GM23338 (cell line): ENCODE data around the gene SLC9A1. TPM values are rescaled to one million over a fixed set of nuclear protein-coding genes. Genes with fewer than 3 reads are reported as not detected.

Source experiments
- ATAC-seq: fragments of 200-7000 bp; cut with Tn5 transposase; 3 replicates; pipeline ENCODE4 v1.9.1; 2020
- DNase-seq: peaks from one replicate; pipeline ENCODE4 v3.0.0-alpha.2; 2015; ENCODE audit warnings: low spot score
- H2AFZ ChIP-seq: fragments of 200-600 bp; sonication (generic); 2 replicates; pipeline ENCODE4 v1.8.0; 2016; ENCODE audit warnings: antibody characterized with exemption, mild to moderate bottlenecking, moderate library complexity
- H3F3A ChIP-seq: fragments of 200-600 bp; sonication (generic); replicated peaks from 2 replicates; pipeline ENCODE4 v1.8.0; 2017; ENCODE audit warnings: antibody characterized with exemption, mixed run types, low read depth
- H3K27ac ChIP-seq: fragments of 200-600 bp; sonication (generic); 2 replicates; pipeline ENCODE4 v1.6.1; 2016; ENCODE audit warnings: low read depth
- H3K27me3 ChIP-seq: fragments of 200-600 bp; sonication (generic); 2 replicates; pipeline ENCODE4 v1.8.0; 2016; ENCODE audit warnings: mild to moderate bottlenecking, mixed run types, moderate library complexity; ENCODE audit not compliant: insufficient read depth
- H3K36me3 ChIP-seq: fragments of 200-600 bp; sonication (generic); 2 replicates; pipeline ENCODE4 v1.8.0; 2016; ENCODE audit warnings: mild to moderate bottlenecking; ENCODE audit not compliant: insufficient read depth
- H3K4me1 ChIP-seq: fragments of 200-600 bp; sonication (generic); 2 replicates; pipeline ENCODE4 v1.8.0; 2016; ENCODE audit warnings: mild to moderate bottlenecking, moderate library complexity; ENCODE audit not compliant: insufficient read depth
- H3K4me2 ChIP-seq: fragments of 200-600 bp; sonication (generic); 2 replicates; pipeline ENCODE4 v1.7.1; 2017; ENCODE audit warnings: mixed run types
- H3K4me3 ChIP-seq: fragments of 200-600 bp; sonication (generic); 2 replicates; pipeline ENCODE4 v1.6.1; 2016; ENCODE audit warnings: mixed run types
- H3K79me2 ChIP-seq: fragments of 200-600 bp; sonication (generic); replicated peaks from 2 replicates; pipeline ENCODE4 v1.8.0; 2017; ENCODE audit warnings: mild to moderate bottlenecking; ENCODE audit not compliant: insufficient read depth
- H3K9me2 ChIP-seq: fragments of 200-600 bp; sonication (generic); 2 replicates; pipeline ENCODE4 v1.8.0; 2017; ENCODE audit not compliant: insufficient read depth
- H4K20me1 ChIP-seq: fragments of 200-600 bp; sonication (generic); replicated peaks from 2 replicates; pipeline ENCODE4 v1.8.0; 2017; ENCODE audit warnings: mild to moderate bottlenecking; ENCODE audit not compliant: insufficient read depth
- H3K27ac Mint-ChIP-seq: 2 replicates; pipeline ENCODE4 v1.8.0; 2020; ENCODE audit warnings: inconsistent platforms, mild to moderate bottlenecking, moderate library complexity, mixed read lengths
- H3K27me3 Mint-ChIP-seq: 3 replicates; pipeline ENCODE4 v1.8.0; 2022; ENCODE audit warnings: low read depth, mild to moderate bottlenecking, moderate library complexity, mixed read lengths, inconsistent platforms; ENCODE audit not compliant: insufficient read depth, poor library complexity
- H3K36me3 Mint-ChIP-seq: 3 replicates; pipeline ENCODE4 v1.8.0; 2021; ENCODE audit warnings: low read depth, mild to moderate bottlenecking, inconsistent platforms, moderate library complexity, mixed read lengths
- H3K4me1 Mint-ChIP-seq: 3 replicates; pipeline ENCODE4 v1.8.0; 2020; ENCODE audit warnings: mild to moderate bottlenecking, inconsistent platforms, mixed read lengths
- H3K4me3 Mint-ChIP-seq: 3 replicates; pipeline ENCODE4 v1.8.0; 2021; ENCODE audit warnings: moderate library complexity, mild to moderate bottlenecking, inconsistent platforms, mixed read lengths
- H3K9me3 Mint-ChIP-seq: 3 replicates; pipeline ENCODE4 v1.8.0; 2020; ENCODE audit warnings: moderate library complexity, mild to moderate bottlenecking, inconsistent platforms, mixed read lengths
- CREB1 ChIP-seq: fragments of 250-450 bp; sonication (Bioruptor Pico); IDR thresholded peaks from 2 replicates; pipeline ENCODE4 v1.5.0; 2020; ENCODE audit warnings: low read depth, mild to moderate bottlenecking, moderate library complexity
- CTCF ChIP-seq, 2 experiments: fragments of 200-600 bp in 1 of 2; sonication (generic) in 1 of 2; conservative IDR thresholded peaks; 2 replicates each; pipeline versions ENCODE4 v1.5.1 to v1.6.1; 2016 to 2017; ENCODE audit warnings: antibody characterized with exemption in 2 of 2, low read depth in 2 of 2, mild to moderate bottlenecking in 2 of 2, moderate library complexity in 1 of 2
- EZH2 ChIP-seq: fragments of 200-600 bp; sonication (generic); IDR thresholded peaks from one replicate; pipeline ENCODE4 v1.8.0; 2017; ENCODE audit warnings: antibody characterized with exemption, mild to moderate bottlenecking, low read depth; ENCODE audit not compliant: unreplicated experiment
- EZH2phosphoT487 ChIP-seq: fragments of 200-600 bp; sonication (generic); IDR thresholded peaks from one replicate; pipeline ENCODE4 v1.8.1; 2018; ENCODE audit warnings: antibody characterized with exemption; ENCODE audit not compliant: unreplicated experiment
- JUNB ChIP-seq: IDR thresholded peaks from one replicate; pipeline ENCODE4 v1.6.1; 2016; ENCODE audit warnings: antibody characterized with exemption; ENCODE audit not compliant: unreplicated experiment
- NANOG ChIP-seq: IDR thresholded peaks from 2 replicates; pipeline ENCODE4 v1.6.1; 2016; ENCODE audit warnings: antibody characterized with exemption, borderline replicate concordance
- POLR2AphosphoS5 ChIP-seq: IDR thresholded peaks from 2 replicates; pipeline ENCODE4 v1.6.1; 2016; ENCODE audit warnings: antibody characterized with exemption, low read depth
- REST ChIP-seq: IDR thresholded peaks from one replicate; pipeline ENCODE4 v1.6.1; 2018; ENCODE audit warnings: antibody characterized with exemption; ENCODE audit not compliant: unreplicated experiment
- STAT1 ChIP-seq: IDR thresholded peaks from one replicate; pipeline ENCODE4 v1.6.1; 2016; ENCODE audit warnings: antibody characterized with exemption; ENCODE audit not compliant: unreplicated experiment
- ZNF114 ChIP-seq: fragments of 250-450 bp; sonication (Bioruptor Pico); IDR thresholded peaks from 2 replicates; pipeline ENCODE4 v1.5.0; 2020; ENCODE audit warnings: mild to moderate bottlenecking, moderate library complexity
- ZNF331 ChIP-seq: fragments of 250-450 bp; sonication (Bioruptor Pico); IDR thresholded peaks from 2 replicates; pipeline ENCODE4 v1.5.0; 2020; ENCODE audit warnings: low read depth, mild to moderate bottlenecking, moderate library complexity
- polyA plus RNA-seq: library from polyadenylated mRNA; unstranded; fragments of >200 nt; fragmentation: Nextera tagmentation; extraction: Ambion mirVana; gene quantifications from 2 replicates; pipeline ENCODE4 v1.2.1, GENCODE V29; 2016
- total RNA-seq: library from RNA; depleted of rRNA; stranded (reverse); fragments of >200 nt; shearing (Covaris generic); gene quantifications from 2 replicates; pipeline ENCODE4 v1.2.3, GENCODE V29; 2014
- TF ChIP-seq, protein P1 (sequence below): fragments of 250-450 bp; sonication (Bioruptor Pico); IDR thresholded peaks from 2 replicates; pipeline ENCODE4 v1.5.0; 2020; ENCODE audit warnings: mild to moderate bottlenecking, moderate library complexity
- TF ChIP-seq, protein P2 (sequence below): IDR thresholded peaks from 2 replicates; pipeline ENCODE4 v1.6.1; 2016; ENCODE audit warnings: antibody characterized with exemption

SLC9A1 gene
- total and polyA plus RNA-seq, 2 experiments from 2014 or later, result 10.4 to 22.3 TPM

- H3K27me3 ChIP-seq, result no peaks in the 10 kb centered on the region
- H3K9me2 ChIP-seq, result no peaks in the 10 kb centered on the region
- H3K4me2 ChIP-seq, result no peak overlapping the region
- H3F3A ChIP-seq, result 0 out of 2 replicates have a peak, but pooled peaks cover 3% of the 10 kb centered on the region
- no peaks in the 10 kb centered on the region for H3K4me1 ChIP-seq
- Mint-ChIP-seq H3K27ac (no peak overlapping the region), H3K27me3 (peaks cover 2% of the 10 kb centered on the region), H3K9me3 (no peaks in the 10 kb centered on the region; the same call in 2 of the 3 replicates), H3K4me1 (peaks cover 8% of the 10 kb centered on the region; the same call in 1 of the 3 replicates), H3K36me3 (no peaks in the 10 kb centered on the region), H3K4me3 (no peak overlapping the region)
- no peak overlapping the region for H3K4me3 ChIP-seq
- 0 out of 2 replicates have a peak overlapping the region, but pooled peaks have one; percentile 26 for H3K27ac ChIP-seq
- H3K36me3 ChIP-seq, result 0 out of 2 replicates have a peak, but pooled peaks cover under 1% of the 10 kb centered on the region
- DNase-seq (no peak), ATAC-seq (no peak)
- H3K79me2 ChIP-seq, result no peaks in the 10 kb centered on the region
- no peak overlapping the region for H2AFZ ChIP-seq
- 0 out of 2 replicates have a peak, but pooled peaks cover under 1% of the 10 kb centered on the region for H4K20me1 ChIP-seq
- TF ChIP-seq, protein P1, sequence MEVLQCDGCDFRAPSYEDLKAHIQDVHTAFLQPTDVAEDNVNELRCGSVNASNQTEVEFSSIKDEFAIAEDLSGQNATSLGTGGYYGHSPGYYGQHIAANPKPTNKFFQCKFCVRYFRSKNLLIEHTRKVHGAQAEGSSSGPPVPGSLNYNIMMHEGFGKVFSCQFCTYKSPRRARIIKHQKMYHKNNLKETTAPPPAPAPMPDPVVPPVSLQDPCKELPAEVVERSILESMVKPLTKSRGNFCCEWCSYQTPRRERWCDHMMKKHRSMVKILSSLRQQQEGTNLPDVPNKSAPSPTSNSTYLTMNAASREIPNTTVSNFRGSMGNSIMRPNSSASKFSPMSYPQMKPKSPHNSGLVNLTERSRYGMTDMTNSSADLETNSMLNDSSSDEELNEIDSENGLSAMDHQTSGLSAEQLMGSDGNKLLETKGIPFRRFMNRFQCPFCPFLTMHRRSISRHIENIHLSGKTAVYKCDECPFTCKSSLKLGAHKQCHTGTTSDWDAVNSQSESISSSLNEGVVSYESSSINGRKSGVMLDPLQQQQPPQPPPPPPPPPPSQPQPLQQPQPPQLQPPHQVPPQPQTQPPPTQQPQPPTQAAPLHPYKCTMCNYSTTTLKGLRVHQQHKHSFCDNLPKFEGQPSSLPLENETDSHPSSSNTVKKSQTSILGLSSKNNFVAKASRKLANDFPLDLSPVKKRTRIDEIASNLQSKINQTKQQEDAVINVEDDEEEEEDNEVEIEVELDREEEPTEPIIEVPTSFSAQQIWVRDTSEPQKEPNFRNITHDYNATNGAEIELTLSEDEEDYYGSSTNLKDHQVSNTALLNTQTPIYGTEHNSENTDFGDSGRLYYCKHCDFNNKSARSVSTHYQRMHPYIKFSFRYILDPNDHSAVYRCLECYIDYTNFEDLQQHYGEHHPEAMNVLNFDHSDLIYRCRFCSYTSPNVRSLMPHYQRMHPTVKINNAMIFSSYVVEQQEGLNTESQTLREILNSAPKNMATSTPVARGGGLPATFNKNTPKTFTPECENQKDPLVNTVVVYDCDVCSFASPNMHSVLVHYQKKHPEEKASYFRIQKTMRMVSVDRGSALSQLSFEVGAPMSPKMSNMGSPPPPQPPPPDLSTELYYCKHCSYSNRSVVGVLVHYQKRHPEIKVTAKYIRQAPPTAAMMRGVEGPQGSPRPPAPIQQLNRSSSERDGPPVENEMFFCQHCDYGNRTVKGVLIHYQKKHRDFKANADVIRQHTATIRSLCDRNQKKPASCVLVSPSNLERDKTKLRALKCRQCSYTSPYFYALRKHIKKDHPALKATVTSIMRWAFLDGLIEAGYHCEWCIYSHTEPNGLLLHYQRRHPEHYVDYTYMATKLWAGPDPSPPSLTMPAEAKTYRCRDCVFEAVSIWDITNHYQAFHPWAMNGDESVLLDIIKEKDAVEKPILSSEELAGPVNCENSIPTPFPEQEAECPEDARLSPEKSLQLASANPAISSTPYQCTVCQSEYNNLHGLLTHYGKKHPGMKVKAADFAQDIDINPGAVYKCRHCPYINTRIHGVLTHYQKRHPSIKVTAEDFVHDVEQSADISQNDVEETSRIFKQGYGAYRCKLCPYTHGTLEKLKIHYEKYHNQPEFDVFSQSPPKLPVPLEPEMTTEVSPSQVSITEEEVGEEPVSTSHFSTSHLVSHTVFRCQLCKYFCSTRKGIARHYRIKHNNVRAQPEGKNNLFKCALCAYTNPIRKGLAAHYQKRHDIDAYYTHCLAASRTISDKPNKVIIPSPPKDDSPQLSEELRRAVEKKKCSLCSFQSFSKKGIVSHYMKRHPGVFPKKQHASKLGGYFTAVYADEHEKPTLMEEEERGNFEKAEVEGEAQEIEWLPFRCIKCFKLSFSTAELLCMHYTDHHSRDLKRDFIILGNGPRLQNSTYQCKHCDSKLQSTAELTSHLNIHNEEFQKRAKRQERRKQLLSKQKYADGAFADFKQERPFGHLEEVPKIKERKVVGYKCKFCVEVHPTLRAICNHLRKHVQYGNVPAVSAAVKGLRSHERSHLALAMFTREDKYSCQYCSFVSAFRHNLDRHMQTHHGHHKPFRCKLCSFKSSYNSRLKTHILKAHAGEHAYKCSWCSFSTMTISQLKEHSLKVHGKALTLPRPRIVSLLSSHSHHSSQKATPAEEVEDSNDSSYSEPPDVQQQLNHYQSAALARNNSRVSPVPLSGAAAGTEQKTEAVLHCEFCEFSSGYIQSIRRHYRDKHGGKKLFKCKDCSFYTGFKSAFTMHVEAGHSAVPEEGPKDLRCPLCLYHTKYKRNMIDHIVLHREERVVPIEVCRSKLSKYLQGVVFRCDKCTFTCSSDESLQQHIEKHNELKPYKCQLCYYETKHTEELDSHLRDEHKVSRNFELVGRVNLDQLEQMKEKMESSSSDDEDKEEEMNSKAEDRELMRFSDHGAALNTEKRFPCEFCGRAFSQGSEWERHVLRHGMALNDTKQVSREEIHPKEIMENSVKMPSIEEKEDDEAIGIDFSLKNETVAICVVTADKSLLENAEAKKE (CRISPR knock-in tag), result no peak
- TF ChIP-seq, protein P2, sequence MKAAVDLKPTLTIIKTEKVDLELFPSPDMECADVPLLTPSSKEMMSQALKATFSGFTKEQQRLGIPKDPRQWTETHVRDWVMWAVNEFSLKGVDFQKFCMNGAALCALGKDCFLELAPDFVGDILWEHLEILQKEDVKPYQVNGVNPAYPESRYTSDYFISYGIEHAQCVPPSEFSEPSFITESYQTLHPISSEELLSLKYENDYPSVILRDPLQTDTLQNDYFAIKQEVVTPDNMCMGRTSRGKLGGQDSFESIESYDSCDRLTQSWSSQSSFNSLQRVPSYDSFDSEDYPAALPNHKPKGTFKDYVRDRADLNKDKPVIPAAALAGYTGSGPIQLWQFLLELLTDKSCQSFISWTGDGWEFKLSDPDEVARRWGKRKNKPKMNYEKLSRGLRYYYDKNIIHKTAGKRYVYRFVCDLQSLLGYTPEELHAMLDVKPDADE, result no peak
- TF ChIP-seq CREB1 (CRISPR knock-in tag) (no peak), CTCF (conservative IDR thresholded peaks at IDR 0.05; ENCODE audit: low read depth in 2 of 2) (no peak), EZH2phosphoT487 (no peak), JUNB (no peak), REST (no peak), ZNF114 (no peak), ZNF331 (CRISPR knock-in tag) (no peak), EZH2 (no peak), NANOG (no peak), POLR2AphosphoS5 (no peak), STAT1 (no peak)
These were observed 25.7 kb downstream of the SLC9A1 start for GRCh38 chr1:27129225-27129624.
